Smooth muscle cell of the brain vasculature (primary cell): ENCODE data around the gene DDX54.

ENCODE experiments used
- DNase-seq: peaks from one replicate; pipeline ENCODE4 v3.0.0-alpha.2; 2012; ENCODE audit warnings: low read depth, low spot score

Gene DDX54

GRCh38 chr12:113185180-113186032, at the start of gene DDX54, which contains the start of gene RITA1:
TSS of gene DDX54 (minus strand) at chr12:113185478. CDS start at chr12:113185451, 27 bp downstream.
TSS of gene RITA1 (plus strand) at chr12:113185721. CDS start at chr12:113186747, 1,026 bp downstream.
- DNase-seq, result peak; percentile 28

GRCh38 chr12:113234483-113234882, 49.2 kb upstream of the DDX54 start:
- DNase-seq, result no peak

- DNase-seq, result no peak
Measured at GRCh38 chr12:113233967-113234366, 48.7 kb upstream of the DDX54 start.

- peak; percentile 69 for DNase-seq
Measured at GRCh38 chr12:113232840-113233585, 47.7 kb upstream of the DDX54 start.

- DNase-seq, result no peak
Measured at GRCh38 chr12:113232089-113232839, 47.0 kb upstream of the DDX54 start.

- DNase-seq, result no peak
Measured at GRCh38 chr12:113231235-113232088, 46.2 kb upstream of the DDX54 start.

- no peak for DNase-seq
Measured at GRCh38 chr12:113230315-113231234, 45.3 kb upstream of the DDX54 start.

GRCh38 chr12:113228394-113229028, 43.2 kb upstream of the DDX54 start:
- no peak for DNase-seq

GRCh38 chr12:113227686-113228391, 42.6 kb upstream of the DDX54 start:
- DNase-seq, result no peak

- no peak for DNase-seq
Measured at GRCh38 chr12:113226696-113227568, 41.7 kb upstream of the DDX54 start.

- DNase-seq, result no peak
Measured at GRCh38 chr12:113224955-113225354, 39.7 kb upstream of the DDX54 start.

GRCh38 chr12:113222730-113223531, 37.7 kb upstream of the DDX54 start:
- DNase-seq, result peak; percentile 96

GRCh38 chr12:113221997-113222729, 36.9 kb upstream of the DDX54 start:
- no peak for DNase-seq

- DNase-seq, result peak; percentile 100
Measured at GRCh38 chr12:113221181-113221996, 36.1 kb upstream of the DDX54 start, which contains the start of gene TPCN1. TSS of gene TPCN1 (plus strand) at chr12:113221464. CDS start at chr12:113226853, 5,389 bp downstream.

GRCh38 chr12:113220593-113221180, 35.4 kb upstream of the DDX54 start:
- no peak for DNase-seq
